A673 (cell line): Measurements from ENCODE around the gene ZNF770.

Experiments
- EZH2 ChIP-seq: fragments of 200-600 bp; sonication (generic); IDR thresholded peaks from 2 replicates; pipeline ENCODE4 v1.6.1; 2017; ENCODE audit warnings: borderline replicate concordance, low read depth, mild to moderate bottlenecking, mixed read lengths, antibody characterized with exemption, low read length; ENCODE audit not compliant: poor library complexity, severe bottlenecking
- TF ChIP-seq, protein P1 (sequence below): fragments of 300-800, 200-600 bp; sonication (generic); conservative IDR thresholded peaks from 2 replicates; pipeline ENCODE4 v1.5.1; 2017; ENCODE audit warnings: low read depth, mild to moderate bottlenecking, antibody characterized with exemption, low read length, moderate library complexity, mixed read lengths

DNA sequence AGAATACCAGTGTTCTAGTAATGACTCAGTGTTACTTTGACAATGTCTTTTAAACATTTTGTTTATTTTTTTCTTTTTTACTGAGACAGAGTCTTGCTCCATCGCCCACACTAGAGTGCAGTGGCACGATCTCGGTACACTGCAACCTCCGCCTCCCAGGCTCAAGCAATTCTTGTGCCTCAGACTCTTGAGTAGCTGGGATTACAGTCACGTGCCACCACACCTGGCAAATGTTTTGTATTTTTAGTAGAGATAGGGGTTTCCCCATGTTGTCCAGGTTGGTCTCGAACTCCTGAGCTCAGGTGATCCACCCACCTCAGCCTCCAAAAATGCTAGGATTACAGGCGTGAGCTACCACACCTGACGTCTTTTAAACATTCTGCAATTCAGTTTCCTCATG lies 34.2 kb downstream of the ZNF770 start:
- TF ChIP-seq, protein P1, sequence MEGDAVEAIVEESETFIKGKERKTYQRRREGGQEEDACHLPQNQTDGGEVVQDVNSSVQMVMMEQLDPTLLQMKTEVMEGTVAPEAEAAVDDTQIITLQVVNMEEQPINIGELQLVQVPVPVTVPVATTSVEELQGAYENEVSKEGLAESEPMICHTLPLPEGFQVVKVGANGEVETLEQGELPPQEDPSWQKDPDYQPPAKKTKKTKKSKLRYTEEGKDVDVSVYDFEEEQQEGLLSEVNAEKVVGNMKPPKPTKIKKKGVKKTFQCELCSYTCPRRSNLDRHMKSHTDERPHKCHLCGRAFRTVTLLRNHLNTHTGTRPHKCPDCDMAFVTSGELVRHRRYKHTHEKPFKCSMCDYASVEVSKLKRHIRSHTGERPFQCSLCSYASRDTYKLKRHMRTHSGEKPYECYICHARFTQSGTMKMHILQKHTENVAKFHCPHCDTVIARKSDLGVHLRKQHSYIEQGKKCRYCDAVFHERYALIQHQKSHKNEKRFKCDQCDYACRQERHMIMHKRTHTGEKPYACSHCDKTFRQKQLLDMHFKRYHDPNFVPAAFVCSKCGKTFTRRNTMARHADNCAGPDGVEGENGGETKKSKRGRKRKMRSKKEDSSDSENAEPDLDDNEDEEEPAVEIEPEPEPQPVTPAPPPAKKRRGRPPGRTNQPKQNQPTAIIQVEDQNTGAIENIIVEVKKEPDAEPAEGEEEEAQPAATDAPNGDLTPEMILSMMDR = no peak
- no peak for TF ChIP-seq EZH2
